ENCODE data around the gene LDB2. TPM values are rescaled to one million over a fixed set of nuclear protein-coding genes. Genes with fewer than 3 reads are reported as not detected.

The LDB2 gene
- total RNA-seq, 1 donor = 18.8 TPM

DNA sequence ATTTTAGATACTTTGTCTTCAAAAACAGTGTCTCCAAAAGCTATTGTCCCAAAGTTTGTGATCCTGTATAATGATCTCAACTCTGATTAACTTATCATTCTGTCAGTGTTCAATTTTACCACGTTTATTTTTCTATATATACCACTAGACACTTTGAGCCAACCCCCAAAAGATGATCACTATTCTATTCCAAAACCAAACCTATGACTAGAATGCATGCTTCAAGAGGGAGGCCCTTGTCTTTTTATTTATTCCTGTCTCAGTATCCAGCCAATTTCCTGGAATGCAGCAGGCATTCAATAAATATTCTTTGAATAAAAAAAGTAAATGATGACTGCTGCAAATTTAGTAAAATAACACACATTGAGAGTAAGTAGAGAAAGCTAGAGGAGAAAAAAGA lies 275.6 kb downstream of the LDB2 start:
- Histone ChIP-seq H2AFZ (ENCODE audit: low read length) (no peak overlapping the region), H3K4me2 (ENCODE audit: insufficient read depth, low read length) (no peak overlapping the region), H3K4me1 (ENCODE audit: insufficient read depth, low read length) (peaks cover 19% of the 10 kb centered on the region), H3K27me3 (ENCODE audit: insufficient read depth, low read length) (no peaks in the 10 kb centered on the region), H3K36me3 (ENCODE audit: insufficient read depth, low read length) (no peaks in the 10 kb centered on the region), H4K20me1 (ENCODE audit: insufficient read depth, low read length) (no peaks in the 10 kb centered on the region), H3K4me3 (ENCODE audit: insufficient read depth, low read length) (no peak overlapping the region), H3K27ac (ENCODE audit: low read depth, low read length) (no peak overlapping the region), H3K79me2 (ENCODE audit: insufficient read depth, low read length) (no peaks in the 10 kb centered on the region), H3K9me3 (ENCODE audit: low read depth, low read length) (no peaks in the 10 kb centered on the region)
- DNase-seq (ENCODE audit: insufficient read length, low spot score, missing footprints) = no peak
- TF ChIP-seq, protein P1, sequence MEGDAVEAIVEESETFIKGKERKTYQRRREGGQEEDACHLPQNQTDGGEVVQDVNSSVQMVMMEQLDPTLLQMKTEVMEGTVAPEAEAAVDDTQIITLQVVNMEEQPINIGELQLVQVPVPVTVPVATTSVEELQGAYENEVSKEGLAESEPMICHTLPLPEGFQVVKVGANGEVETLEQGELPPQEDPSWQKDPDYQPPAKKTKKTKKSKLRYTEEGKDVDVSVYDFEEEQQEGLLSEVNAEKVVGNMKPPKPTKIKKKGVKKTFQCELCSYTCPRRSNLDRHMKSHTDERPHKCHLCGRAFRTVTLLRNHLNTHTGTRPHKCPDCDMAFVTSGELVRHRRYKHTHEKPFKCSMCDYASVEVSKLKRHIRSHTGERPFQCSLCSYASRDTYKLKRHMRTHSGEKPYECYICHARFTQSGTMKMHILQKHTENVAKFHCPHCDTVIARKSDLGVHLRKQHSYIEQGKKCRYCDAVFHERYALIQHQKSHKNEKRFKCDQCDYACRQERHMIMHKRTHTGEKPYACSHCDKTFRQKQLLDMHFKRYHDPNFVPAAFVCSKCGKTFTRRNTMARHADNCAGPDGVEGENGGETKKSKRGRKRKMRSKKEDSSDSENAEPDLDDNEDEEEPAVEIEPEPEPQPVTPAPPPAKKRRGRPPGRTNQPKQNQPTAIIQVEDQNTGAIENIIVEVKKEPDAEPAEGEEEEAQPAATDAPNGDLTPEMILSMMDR (IDR thresholded peaks at IDR 0.05; ENCODE audit: extremely low read depth, low read depth, low read length) = no peak

DNA sequence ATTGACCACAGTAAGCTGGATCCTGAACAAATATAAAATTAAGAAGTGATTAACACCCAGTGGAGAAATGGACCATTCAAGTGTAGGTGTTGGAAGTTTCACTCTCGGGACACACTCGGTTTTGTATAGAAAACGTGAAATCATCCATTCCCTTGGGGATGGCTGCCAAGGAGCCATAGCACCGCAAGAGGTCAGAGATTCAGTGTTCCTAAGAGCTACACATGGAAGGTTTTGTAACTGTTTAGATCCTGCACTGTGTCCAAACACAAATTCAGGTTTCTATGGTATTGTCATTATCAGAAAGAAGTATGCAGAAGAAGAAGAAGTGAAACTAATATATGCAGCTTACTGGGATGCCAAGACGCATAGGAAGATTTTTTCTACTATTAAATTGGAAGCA lies 281.0 kb downstream of the LDB2 start:
- Histone ChIP-seq H3K27me3 (ENCODE audit: insufficient read depth, low read length) (no peaks in the 10 kb centered on the region), H3K4me3 (ENCODE audit: insufficient read depth, low read length) (peak overlapping the region; percentile 1), H2AFZ (ENCODE audit: low read length) (no peak overlapping the region), H3K36me3 (ENCODE audit: insufficient read depth, low read length) (no peaks in the 10 kb centered on the region), H3K27ac (ENCODE audit: low read depth, low read length) (no peak overlapping the region), H3K9me3 (ENCODE audit: low read depth, low read length) (no peaks in the 10 kb centered on the region), H3K4me2 (ENCODE audit: insufficient read depth, low read length) (peak overlapping the region; percentile 34), H3K4me1 (ENCODE audit: insufficient read depth, low read length) (peaks cover 5% of the 10 kb centered on the region), H4K20me1 (ENCODE audit: insufficient read depth, low read length) (no peaks in the 10 kb centered on the region), H3K79me2 (ENCODE audit: insufficient read depth, low read length) (no peaks in the 10 kb centered on the region)
- peak; percentile 56 for DNase-seq (ENCODE audit: insufficient read length, low spot score, missing footprints)
- TF ChIP-seq, protein P1 (IDR thresholded peaks at IDR 0.05; ENCODE audit: extremely low read depth, low read depth, low read length) = no peak

DNA sequence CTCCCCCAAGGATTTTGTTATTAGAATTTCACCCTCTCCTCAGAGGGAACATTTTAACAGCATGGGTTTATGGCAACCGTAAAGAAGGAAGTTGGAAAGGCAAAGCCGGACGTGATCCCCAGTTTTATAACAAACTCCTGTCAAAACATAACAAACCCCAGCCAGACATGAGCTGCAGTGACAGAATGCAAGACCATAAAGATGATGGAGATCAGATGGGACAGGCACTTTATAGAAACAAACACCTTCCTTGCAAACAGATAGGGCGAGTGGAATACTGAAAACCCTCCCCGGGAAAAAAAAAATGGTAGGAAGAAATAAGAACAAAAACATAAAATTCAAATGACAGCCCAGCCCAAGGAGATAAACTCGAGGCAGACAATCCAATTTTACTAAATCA lies 281.4 kb downstream of the LDB2 start:
- no peak overlapping the region for H3K27ac ChIP-seq (ENCODE audit: low read depth, low read length)
- peaks cover 5% of the 10 kb centered on the region for H3K4me1 ChIP-seq (ENCODE audit: insufficient read depth, low read length)
- H3K9me3 ChIP-seq (ENCODE audit: low read depth, low read length) = no peaks in the 10 kb centered on the region
- no peaks in the 10 kb centered on the region for H3K36me3 ChIP-seq (ENCODE audit: insufficient read depth, low read length)
- peak overlapping the region; percentile 34 for H3K4me2 ChIP-seq (ENCODE audit: insufficient read depth, low read length)
- peak overlapping the region; percentile 15 for H2AFZ ChIP-seq (ENCODE audit: low read length)
- peak overlapping the region; percentile 1 for H3K4me3 ChIP-seq (ENCODE audit: insufficient read depth, low read length)
- H4K20me1 ChIP-seq (ENCODE audit: insufficient read depth, low read length) = no peaks in the 10 kb centered on the region
- no peaks in the 10 kb centered on the region for H3K79me2 ChIP-seq (ENCODE audit: insufficient read depth, low read length)
- H3K27me3 ChIP-seq (ENCODE audit: insufficient read depth, low read length) = no peaks in the 10 kb centered on the region
- no peak for DNase-seq (ENCODE audit: insufficient read length, low spot score, missing footprints)
- TF ChIP-seq, protein P1 (IDR thresholded peaks at IDR 0.05; ENCODE audit: extremely low read depth, low read depth, low read length) = no peak

DNA sequence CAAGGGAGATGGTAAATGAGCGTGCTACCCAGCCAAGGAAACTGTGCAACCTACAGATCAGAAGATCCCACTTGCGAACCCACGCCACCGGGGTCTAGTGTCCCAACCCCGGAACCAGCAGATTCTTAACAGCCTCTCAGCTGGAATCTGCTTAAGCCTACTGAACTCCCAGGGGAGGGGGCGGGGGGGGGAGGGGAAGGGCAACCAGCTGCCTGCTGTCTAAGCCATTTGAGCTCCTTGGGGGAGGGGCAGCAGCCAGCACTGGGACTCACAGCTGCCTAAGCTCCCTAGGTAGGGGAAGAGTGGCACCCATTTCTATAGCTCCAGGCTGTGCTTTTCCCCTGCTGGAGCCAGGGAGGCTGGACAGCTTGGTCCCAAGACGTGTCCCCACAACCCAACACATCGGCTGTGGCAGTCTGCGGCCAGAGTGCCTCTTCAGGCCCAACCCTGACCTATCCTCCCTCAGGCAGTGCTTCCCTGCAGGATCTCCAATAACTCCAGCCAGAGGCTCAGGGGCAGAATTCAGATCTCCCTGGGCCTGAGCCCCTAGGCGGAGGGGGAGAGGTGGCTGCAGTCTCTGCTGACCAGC lies 289.2 kb downstream of the LDB2 start:
- H3K4me3 ChIP-seq (ENCODE audit: insufficient read depth, low read length) = no peak overlapping the region
- H4K20me1 ChIP-seq (ENCODE audit: insufficient read depth, low read length) = no peaks in the 10 kb centered on the region
- no peak for DNase-seq (ENCODE audit: insufficient read length, low spot score, missing footprints)
- no peaks in the 10 kb centered on the region for H3K9me3 ChIP-seq (ENCODE audit: low read depth, low read length)
- H3K36me3 ChIP-seq (ENCODE audit: insufficient read depth, low read length) = no peaks in the 10 kb centered on the region
- peaks cover 16% of the 10 kb centered on the region for H3K4me1 ChIP-seq (ENCODE audit: insufficient read depth, low read length)
- no peak overlapping the region for H3K27ac ChIP-seq (ENCODE audit: low read depth, low read length)
- H3K27me3 ChIP-seq (ENCODE audit: insufficient read depth, low read length) = no peaks in the 10 kb centered on the region
- H2AFZ ChIP-seq (ENCODE audit: low read length) = no peak overlapping the region
- TF ChIP-seq, protein P1 (IDR thresholded peaks at IDR 0.05; ENCODE audit: extremely low read depth, low read depth, low read length) = no peak
- H3K79me2 ChIP-seq (ENCODE audit: insufficient read depth, low read length) = no peaks in the 10 kb centered on the region
- H3K4me2 ChIP-seq (ENCODE audit: insufficient read depth, low read length) = no peak overlapping the region

All from osteoblast (primary cell).